Erythroblast (primary cell): ENCODE results near the gene HMGCS2.

Source experiments
- GATA1 ChIP-seq: IDR thresholded peaks from 2 replicates; pipeline ENCODE4 v1.6.1; 2011; ENCODE audit warnings: low read depth, mild to moderate bottlenecking, control low read depth, low read length, moderate library complexity
- POLR2A ChIP-seq: IDR thresholded peaks from 2 replicates; pipeline ENCODE4 v1.6.1; 2011; ENCODE audit warnings: mild to moderate bottlenecking, low read length

GRCh38 chr1:119742202-119742601, 26.5 kb downstream of the HMGCS2 start:
- TF ChIP-seq POLR2A (no peak), GATA1 (no peak)
